Endothelial cell of umbilical vein (primary cell): Measurements from ENCODE around the gene NOTCH1. TPM values are rescaled to one million over a fixed set of nuclear protein-coding genes. Genes with fewer than 3 reads are reported as not detected.

Source experiments
- BruUV-seq: library from RNA; stranded (reverse); fragments of 400-500 nt; replicated peaks from 2 replicates; lab custom pipeline; 2021; lab: Mats Ljungman, UMichigan
- CTCF ChIA-PET: fragments of 300-600, 350-600 bp; sonication (Branson Sonifier 250); formaldehyde crosslinking; loops from one replicate; lab custom pipeline; 2021; ENCODE audit warnings: antibody characterized with exemption, inconsistent platforms; lab: Charles Lee
- POLR2A ChIA-PET: fragments of 300-600, 350-600 bp; sonication (Branson Sonifier 250); formaldehyde crosslinking; loops from one replicate; lab custom pipeline; 2021; ENCODE audit warnings: antibody characterized with exemption, inconsistent platforms; lab: Charles Lee
- DNase-seq: peaks from one replicate; pipeline ENCODE4 v3.0.0-alpha.2; 2011; ENCODE audit warnings: low read depth, low spot score
- FAIRE-seq: peaks from 2 replicates; lab custom pipeline; 2011; peaks lifted over from hg19 to GRCh38; lab: Jason Lieb, UNC
- H2AFZ ChIP-seq: 2 replicates; pipeline ENCODE4 v1.6.0; 2012; ENCODE audit warnings: low read depth, low read length, control low read depth, inconsistent platforms
- H3K27ac ChIP-seq: 2 replicates; pipeline ENCODE4 v1.5.1; 2011; ENCODE audit warnings: low read depth, mild to moderate bottlenecking, control low read depth, low read length, moderate library complexity; ENCODE audit not compliant: insufficient read depth
- H3K27me3 ChIP-seq, 2 experiments: 2 replicates each; pipeline versions ENCODE4 v1.6.0 to v1.6.1; 2011; ENCODE audit warnings: low read length in 2 of 2, mixed read lengths in 1 of 2; ENCODE audit not compliant: control insufficient read depth in 2 of 2, insufficient read depth in 2 of 2
- H3K36me3 ChIP-seq, 2 experiments: 2 replicates in 1 of 2; 3 replicates in 1 of 2; pipeline ENCODE4 v1.5.1; 2011; ENCODE audit warnings: low read length in 2 of 2, mild to moderate bottlenecking in 1 of 2, moderate library complexity in 1 of 2; ENCODE audit not compliant: control insufficient read depth in 2 of 2, insufficient read depth in 2 of 2; ENCODE audit errors: extremely low read depth in 1 of 2
- H3K4me1 ChIP-seq: 3 replicates; pipeline ENCODE4 v1.5.1; 2011; ENCODE audit warnings: mild to moderate bottlenecking, low read length; ENCODE audit not compliant: control insufficient read depth, insufficient read depth; ENCODE audit errors: extremely low read depth
- H3K4me2 ChIP-seq: 2 replicates; pipeline ENCODE4 v1.6.1; 2011; ENCODE audit warnings: low read length, control low read depth, mixed read lengths; ENCODE audit not compliant: insufficient read depth
- H3K4me3 ChIP-seq, 3 experiments: fragments of 200-600 bp in 1 of 3; sonication (generic), shearing (Covaris generic) in 1 of 3; replicated peaks in 1 of 3; 2 replicates each; pipeline ENCODE4 v1.5.1; 2011 to 2016; ENCODE audit warnings: control low read depth in 3 of 3, low read length in 3 of 3, mild to moderate bottlenecking in 2 of 3, inconsistent platforms in 1 of 3, low read depth in 1 of 3, moderate library complexity in 1 of 3; ENCODE audit not compliant: insufficient read depth in 1 of 3
- H3K79me2 ChIP-seq: 2 replicates; pipeline ENCODE4 v1.6.0; 2012; ENCODE audit warnings: low read length, inconsistent platforms; ENCODE audit not compliant: control insufficient read depth, insufficient read depth
- H3K9ac ChIP-seq: replicated peaks from 2 replicates; pipeline ENCODE3; 2011; ENCODE audit warnings: low read length, control low read depth; ENCODE audit not compliant: insufficient read depth; ENCODE audit errors: extremely low read depth
- H3K9me1 ChIP-seq: replicated peaks from 3 replicates; pipeline ENCODE4 v1.6.0; 2011; ENCODE audit warnings: mild to moderate bottlenecking, low read length; ENCODE audit not compliant: control insufficient read depth, insufficient read depth; ENCODE audit errors: extremely low read depth
- H3K9me3 ChIP-seq: replicated peaks from 2 replicates; pipeline ENCODE4 v1.5.1; 2012; ENCODE audit warnings: low read length, inconsistent platforms; ENCODE audit not compliant: control insufficient read depth, insufficient read depth
- H4K20me1 ChIP-seq: replicated peaks from 2 replicates; pipeline ENCODE3; 2011; ENCODE audit warnings: mild to moderate bottlenecking, low read length; ENCODE audit not compliant: control insufficient read depth, insufficient read depth; ENCODE audit errors: extremely low read depth
- CTCF ChIP-seq, 2 donors: IDR thresholded peaks; 1 replicate in 1 of 2; 2 replicates in 1 of 2; pipeline ENCODE4 v1.5.1; 2011; ENCODE audit warnings: low read length in 2 of 2, mild to moderate bottlenecking in 2 of 2, moderate library complexity in 2 of 2, control low read depth in 1 of 2, inconsistent platforms in 1 of 2, low read depth in 1 of 2; ENCODE audit not compliant: insufficient read depth in 1 of 2; ENCODE audit errors: extremely low read depth in 1 of 2
- EZH2 ChIP-seq: IDR thresholded peaks from 2 replicates; pipeline ENCODE4 v1.6.1; 2012; ENCODE audit warnings: borderline replicate concordance, low read depth, mild to moderate bottlenecking, moderate library complexity, low read length, inconsistent platforms; ENCODE audit not compliant: severe bottlenecking
- FOS ChIP-seq: IDR thresholded peaks from 2 replicates; pipeline ENCODE4 v1.6.1; 2011; ENCODE audit warnings: mild to moderate bottlenecking, low read length, moderate library complexity, borderline replicate concordance; ENCODE audit not compliant: insufficient read depth
- GATA2 ChIP-seq: IDR thresholded peaks from 2 replicates; pipeline ENCODE4 v1.7.0; 2011; ENCODE audit warnings: low read depth, mild to moderate bottlenecking, moderate library complexity, mixed read lengths, low read length; ENCODE audit not compliant: insufficient read length, insufficient read depth
- JUN ChIP-seq: IDR thresholded peaks from 2 replicates; pipeline ENCODE4 v1.6.1; 2011; ENCODE audit warnings: borderline replicate concordance, low read depth; ENCODE audit not compliant: insufficient read length, insufficient read depth
- MAX ChIP-seq: IDR thresholded peaks from 2 replicates; pipeline ENCODE4 v1.6.1; 2011; ENCODE audit not compliant: insufficient read depth, insufficient read length
- MYC ChIP-seq: IDR thresholded peaks from one replicate; pipeline ENCODE4 v1.6.1; 2011; ENCODE audit warnings: mild to moderate bottlenecking, low read depth, low read length
- POLR2A ChIP-seq: IDR thresholded peaks from 2 replicates; pipeline ENCODE4 v1.6.1; 2012; ENCODE audit warnings: low read depth, mild to moderate bottlenecking, control low read depth, low read length
- POLR2AphosphoS5 ChIP-seq: IDR thresholded peaks from 2 replicates; pipeline ENCODE4 v1.6.1; 2012; ENCODE audit warnings: low read depth, mild to moderate bottlenecking, control low read depth, low read length, moderate library complexity; ENCODE audit not compliant: insufficient read depth
- dilution Hi-C: fragments of 300-500 bp; cut with MboI; formaldehyde crosslinking; loops from one replicate; pipeline ENCODE4 v1.15.0; 2019; ENCODE audit warnings: low sequenced_read_pairs; ENCODE audit not compliant: extremely low pct_ligation_motif_present
- intact Hi-C: fragments of 100-400 bp; cut with micrococcal nuclease; formaldehyde crosslinking; loops from one replicate; pipeline ENCODE4 v1.10.0; 2022
- polyA plus RNA-seq, 4 experiments: library from polyadenylated mRNA; depleted of rRNA in 3 of 4; stranded (reverse) in 3 of 4; unstranded in 1 of 4; fragments of >200 nt; gene quantifications; 2 replicates each; pipeline versions ENCODE4 v1.2.1 to v1.2.3, GENCODE V29; 2011 to 2012; ENCODE audit warnings: missing spikeins in 1 of 4
- total RNA-seq: library from RNA; stranded (reverse); gene quantifications from 2 replicates; pipeline ENCODE4 v1.2.3, GENCODE V29; 2021

NOTCH1 gene
- total and polyA plus RNA-seq, 2 donors (not counting 3 experiments of a cell fraction or from before 2014, with no cell fraction given), result 31.7 to 153 TPM

GRCh38 chr9:136465500-136466154, 80.2 kb downstream of the NOTCH1 start:
- dilution Hi-C loops, result no loop called here
- Histone ChIP-seq H3K9me1 (no peaks in the 10 kb centered on the region), H3K4me2 (no peak overlapping the region), H3K36me3 (peaks cover 36 to 73% of the 10 kb centered on the region in 2 experiments), H2AFZ (no peak overlapping the region), H3K27ac (no peak overlapping the region), H4K20me1 (no peaks in the 10 kb centered on the region), H3K4me1 (no peaks in the 10 kb centered on the region), H3K9me3 (no peaks in the 10 kb centered on the region), H3K79me2 (peaks cover 17% of the 10 kb centered on the region), H3K27me3 (no peaks in the 10 kb centered on the region), H3K9ac (no peak overlapping the region), H3K4me3 (no peak overlapping the region)
- ChIA-PET CTCF (no interaction called here), POLR2A (no interaction called here)
- FAIRE-seq (no peak), DNase-seq (no peak)
- TF ChIP-seq CTCF (IDR thresholded peaks at IDR 0.05; ENCODE audit: extremely low read depth in 1 of 2, insufficient read depth in 1 of 2, low read depth in 1 of 2, low read length in 2 of 2) (no peak), MAX (no peak), GATA2 (no peak), POLR2AphosphoS5 (no peak), MYC (no peak), POLR2A (no peak), FOS (no peak), JUN (no peak), EZH2 (no peak)
- intact Hi-C loops, result no loop called here
- BruUV-seq, result no TSS peak
